Mesendoderm (in vitro differentiated cells): ENCODE data around the gene SIRT7.
A peak's percentile ranks its signal among the peaks of the same experiment; 100 is the strongest.

ENCODE experiments used
- DNase-seq: peaks from one replicate; pipeline ENCODE4 v3.0.0; 2013
- H2AK5ac ChIP-seq: 2 replicates; pipeline ENCODE4 v1.6.1; 2013; ENCODE audit warnings: low read length, inconsistent platforms
- H2BK120ac ChIP-seq: 2 replicates; pipeline ENCODE4 v1.6.1; 2013; ENCODE audit warnings: low read depth, mild to moderate bottlenecking, low read length, moderate library complexity, mixed read lengths
- H2BK15ac ChIP-seq: replicated peaks from 2 replicates; pipeline ENCODE4 v1.6.1; 2013; ENCODE audit warnings: low read depth, mild to moderate bottlenecking, moderate library complexity
- H2BK5ac ChIP-seq: 2 replicates; pipeline ENCODE4 v1.6.1; 2013; ENCODE audit warnings: low read length, inconsistent platforms
- H3K18ac ChIP-seq: 2 replicates; pipeline ENCODE4 v1.6.1; 2013; ENCODE audit warnings: mild to moderate bottlenecking, low read length, mixed read lengths
- H3K23ac ChIP-seq: one replicate; pipeline ENCODE4 v1.6.1; 2013; ENCODE audit warnings: low read length
- H3K27ac ChIP-seq: 2 replicates; pipeline ENCODE4 v1.5.1; 2013; ENCODE audit warnings: low read depth, mild to moderate bottlenecking, inconsistent platforms, low read length, moderate library complexity
- H3K27me3 ChIP-seq: 2 replicates; pipeline ENCODE4 v1.6.1; 2013; ENCODE audit warnings: low read length, control low read depth, mild to moderate bottlenecking, inconsistent platforms; ENCODE audit not compliant: insufficient read depth, poor library complexity
- H3K36me3 ChIP-seq: 2 replicates; pipeline ENCODE4 v1.6.1; 2013; ENCODE audit warnings: low read length, inconsistent platforms; ENCODE audit not compliant: control insufficient read depth, insufficient read depth
- H3K4ac ChIP-seq: one replicate; pipeline ENCODE4 v1.6.1; 2013; ENCODE audit warnings: low read depth, mild to moderate bottlenecking, low read length, moderate library complexity
- H3K4me1 ChIP-seq: 2 replicates; pipeline ENCODE4 v1.6.1; 2013; ENCODE audit warnings: low read depth, low read length, inconsistent platforms; ENCODE audit not compliant: control insufficient read depth
- H3K4me2 ChIP-seq: 2 replicates; pipeline ENCODE4 v1.6.1; 2013; ENCODE audit warnings: low read length
- H3K4me3 ChIP-seq: 2 replicates; pipeline ENCODE4 v1.5.1; 2013; ENCODE audit warnings: mild to moderate bottlenecking, low read length
- H3K56ac ChIP-seq: one replicate; pipeline ENCODE4 v1.6.1; 2013; ENCODE audit warnings: low read length
- H3K79me1 ChIP-seq: 2 replicates; pipeline ENCODE4 v1.6.1; 2013; ENCODE audit warnings: low read length, inconsistent platforms
- H3K79me2 ChIP-seq: 2 replicates; pipeline ENCODE4 v1.6.1; 2013; ENCODE audit warnings: mild to moderate bottlenecking, low read length; ENCODE audit not compliant: control insufficient read depth, insufficient read depth
- H3K9ac ChIP-seq: 2 replicates; pipeline ENCODE4 v1.6.1; 2013; ENCODE audit warnings: low read length, inconsistent platforms
- H4K5ac ChIP-seq: one replicate; pipeline ENCODE4 v1.6.1; 2013; ENCODE audit warnings: low read length
- H4K8ac ChIP-seq: one replicate; pipeline ENCODE4 v1.6.1; 2013; ENCODE audit warnings: low read depth, mild to moderate bottlenecking, control low read depth, low read length, moderate library complexity
- WGBS: extraction: QIAGEN DNeasy Blood & Tissue Kit; methylation state at CpG from one replicate; pipeline ENCODE4 v1.1.7; 2013; ENCODE audit warnings: low lambda C conversion rate, missing lambda C conversion rate; ENCODE audit not compliant: insufficient coverage; ENCODE audit errors: extremely low coverage; 5-methylcytosine and 5-hydroxymethylcytosine counted together

SIRT7 gene

GRCh38 chr17:81905424-81905875 is 12.5 kb downstream of the SIRT7 start:
- Histone ChIP-seq H3K36me3 (no peaks in the 10 kb centered on the region), H3K4me1 (peaks cover 3% of the 10 kb centered on the region), H2AK5ac (no peak overlapping the region), H2BK120ac (no peak overlapping the region), H4K5ac (no peak overlapping the region), H3K4me3 (no peak overlapping the region), H2BK15ac (no peak overlapping the region), H3K79me2 (peaks cover 2% of the 10 kb centered on the region), H3K23ac (no peak overlapping the region), H2BK5ac (no peak overlapping the region), H3K4me2 (no peak overlapping the region), H4K8ac (no peak overlapping the region), H3K4ac (no peak overlapping the region), H3K18ac (no peak overlapping the region), H3K9ac (no peak overlapping the region), H3K27ac (no peak overlapping the region), H3K56ac (no peak overlapping the region), H3K27me3 (no peaks in the 10 kb centered on the region), H3K79me1 (peaks cover 3% of the 10 kb centered on the region)
- no CpG with 5 or more reads among the region's 16 CpGs for WGBS
- no peak for DNase-seq

GRCh38 chr17:81904600-81905423 is 13.2 kb downstream of the SIRT7 start:
- Histone ChIP-seq H4K8ac (no peak overlapping the region), H3K27me3 (no peaks in the 10 kb centered on the region), H3K4me2 (no peak overlapping the region), H3K27ac (no peak overlapping the region), H3K4me3 (no peak overlapping the region), H2AK5ac (no peak overlapping the region), H3K23ac (no peak overlapping the region), H3K79me1 (no peaks in the 10 kb centered on the region), H3K4me1 (no peaks in the 10 kb centered on the region), H3K18ac (no peak overlapping the region), H4K5ac (no peak overlapping the region), H3K36me3 (no peaks in the 10 kb centered on the region), H3K4ac (no peak overlapping the region), H2BK15ac (no peak overlapping the region), H2BK120ac (no peak overlapping the region), H3K56ac (no peak overlapping the region), H2BK5ac (no peak overlapping the region), H3K9ac (no peak overlapping the region), H3K79me2 (no peaks in the 10 kb centered on the region)
- no CpG with 5 or more reads among the region's 28 CpGs for WGBS
- DNase-seq = no peak

DNA sequence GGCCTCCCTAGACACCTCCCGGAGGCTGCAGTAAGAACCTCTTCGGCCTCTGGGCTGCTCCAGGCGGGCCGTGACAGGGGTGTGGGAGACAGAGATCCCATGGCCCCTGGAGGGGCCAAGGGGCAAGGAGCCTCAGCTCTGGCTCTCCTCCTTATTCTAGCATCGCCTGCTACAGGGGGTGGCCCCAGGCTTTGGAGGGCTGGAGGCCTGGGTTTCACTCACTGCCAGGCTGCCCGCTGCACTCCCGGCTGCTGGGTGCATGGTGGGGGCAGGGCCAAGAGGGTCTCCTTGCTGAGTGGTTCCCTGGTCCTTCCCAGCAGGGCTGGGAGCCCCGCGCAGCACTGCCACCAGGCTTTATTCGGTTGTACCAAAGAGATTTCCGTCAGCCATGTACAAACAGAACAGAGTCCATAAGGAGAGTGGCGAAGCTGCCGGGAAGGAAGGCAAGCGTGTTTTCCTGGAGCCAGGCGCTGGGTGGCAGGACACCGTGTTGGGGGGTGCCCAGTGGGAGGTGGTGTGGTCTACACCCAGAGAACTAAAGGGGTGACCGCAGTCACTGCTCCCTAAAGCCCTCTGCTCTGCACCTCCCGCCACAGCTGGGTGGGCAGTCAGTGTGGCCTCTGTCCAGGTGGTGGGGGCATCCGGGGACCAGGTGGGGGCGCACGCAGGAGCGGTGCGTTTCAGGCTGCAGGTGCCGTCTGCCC is 13.9 kb downstream of the SIRT7 start:
- Histone ChIP-seq H3K4me3 (no peak overlapping the region), H4K8ac (no peak overlapping the region), H3K36me3 (peaks cover 2% of the 10 kb centered on the region), H4K5ac (no peak overlapping the region), H3K9ac (no peak overlapping the region), H3K79me1 (no peaks in the 10 kb centered on the region), H3K18ac (no peak overlapping the region), H2BK15ac (no peak overlapping the region), H3K79me2 (no peaks in the 10 kb centered on the region), H3K27me3 (no peaks in the 10 kb centered on the region), H3K27ac (no peak overlapping the region), H3K56ac (no peak overlapping the region), H2AK5ac (no peak overlapping the region), H3K23ac (no peak overlapping the region), H2BK120ac (no peak overlapping the region), H3K4me2 (no peak overlapping the region), H3K4ac (no peak overlapping the region), H2BK5ac (no peak overlapping the region), H3K4me1 (no peaks in the 10 kb centered on the region)
- no CpG with 5 or more reads among the region's 24 CpGs for WGBS
- no peak for DNase-seq

DNA sequence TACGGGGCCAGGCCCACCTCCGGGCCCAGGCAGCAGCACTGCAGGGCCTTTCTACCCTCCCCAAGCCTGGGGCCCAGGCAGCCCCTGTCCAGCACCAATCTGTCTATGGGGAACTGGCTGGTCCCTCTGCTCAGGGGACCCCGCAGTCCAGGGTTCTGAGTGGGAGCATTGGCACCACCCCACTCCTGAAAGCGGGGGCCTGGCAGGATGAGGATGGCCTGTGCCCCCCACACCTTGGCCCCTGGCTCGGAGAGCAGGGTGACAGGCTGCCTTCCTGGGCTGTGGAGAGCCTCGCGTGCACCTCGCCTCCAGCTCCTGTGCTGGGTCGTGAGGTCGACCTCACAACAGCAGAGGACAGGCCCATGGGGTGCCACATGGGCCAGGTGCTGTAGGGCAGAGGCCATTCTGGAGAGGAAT is 14.6 kb downstream of the SIRT7 start:
- Histone ChIP-seq H2AK5ac (no peak overlapping the region), H3K4me3 (no peak overlapping the region), H3K27ac (no peak overlapping the region), H2BK5ac (no peak overlapping the region), H3K4ac (no peak overlapping the region), H4K8ac (no peak overlapping the region), H3K56ac (no peak overlapping the region), H4K5ac (no peak overlapping the region), H3K18ac (no peak overlapping the region), H2BK120ac (no peak overlapping the region), H3K36me3 (peaks cover 4% of the 10 kb centered on the region), H3K4me1 (no peaks in the 10 kb centered on the region), H3K23ac (no peak overlapping the region), H3K79me2 (no peaks in the 10 kb centered on the region), H3K79me1 (no peaks in the 10 kb centered on the region), H3K4me2 (no peak overlapping the region), H3K27me3 (no peaks in the 10 kb centered on the region), H3K9ac (no peak overlapping the region), H2BK15ac (no peak overlapping the region)
- no peak for DNase-seq
- WGBS = no CpG with 5 or more reads among the region's 10 CpGs

DNA sequence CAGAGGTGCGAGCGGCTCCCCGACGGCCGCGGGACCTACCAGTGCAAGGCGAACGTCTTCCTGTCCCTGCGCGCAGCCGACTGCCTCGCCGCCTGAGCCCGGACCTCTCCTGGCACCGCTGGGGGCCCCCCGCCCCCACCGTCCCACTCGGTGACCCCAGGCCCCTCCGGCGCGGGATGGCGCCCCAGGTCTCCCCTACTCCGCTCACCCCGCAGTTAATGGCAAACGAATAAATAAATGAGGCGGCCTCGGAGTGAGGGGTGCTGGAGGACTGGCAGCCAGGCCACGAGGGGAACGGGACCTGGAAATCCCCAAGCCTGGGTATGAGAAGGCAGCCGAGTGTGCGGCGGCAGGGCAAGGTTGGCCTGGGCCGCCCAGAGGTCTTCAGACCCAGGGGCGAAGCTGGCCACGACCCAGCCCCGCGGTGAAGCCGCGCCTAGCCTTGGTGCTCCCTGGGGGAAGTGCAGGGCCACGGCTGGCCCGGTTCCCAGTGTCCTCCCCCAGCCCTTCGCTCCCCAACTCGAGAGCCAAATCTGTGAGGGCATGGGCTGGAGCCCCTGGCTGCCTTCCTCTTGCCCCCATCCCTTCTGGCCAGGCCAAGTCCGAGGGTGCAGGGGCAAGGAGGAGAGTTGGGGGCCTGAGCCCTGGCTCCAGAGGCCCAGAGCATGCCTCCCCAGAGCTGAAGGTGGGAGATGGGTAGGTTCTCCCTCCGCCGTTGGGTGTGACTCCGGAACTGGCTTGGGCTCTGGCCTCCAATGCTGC is 15.1 kb downstream of the SIRT7 start:
- H3K23ac ChIP-seq = no peak overlapping the region
- H3K9ac ChIP-seq = peak overlapping the region; percentile 61
- no peak overlapping the region for H4K5ac ChIP-seq
- no peak for DNase-seq
- H3K4ac ChIP-seq = no peak overlapping the region
- no peak overlapping the region for H2BK5ac ChIP-seq
- no peaks in the 10 kb centered on the region for H3K4me1 ChIP-seq
- no peaks in the 10 kb centered on the region for H3K79me2 ChIP-seq
- peaks cover 6% of the 10 kb centered on the region for H3K36me3 ChIP-seq
- no peak overlapping the region for H2BK15ac ChIP-seq
- no peak overlapping the region for H4K8ac ChIP-seq
- H3K4me3 ChIP-seq = no peak overlapping the region
- no peaks in the 10 kb centered on the region for H3K27me3 ChIP-seq
- H2BK120ac ChIP-seq = no peak overlapping the region
- H3K18ac ChIP-seq = no peak overlapping the region
- no peak overlapping the region for H3K4me2 ChIP-seq
- WGBS = no CpG with 5 or more reads among the region's 47 CpGs
- H3K56ac ChIP-seq = peak overlapping the region; percentile 78
- H2AK5ac ChIP-seq = no peak overlapping the region
- H3K79me1 ChIP-seq = no peaks in the 10 kb centered on the region
- no peak overlapping the region for H3K27ac ChIP-seq
